GM12878 (cell line): ENCODE data around the gene MAK. TPM values are rescaled to one million over a fixed set of nuclear protein-coding genes. Genes with fewer than 3 reads are reported as not detected.

Experiments
- ATAC-seq: fragments of 200-7000 bp; cut with Tn5 transposase; 3 replicates; pipeline ENCODE4 v1.9.1; 2020; ENCODE audit warnings: mild to moderate bottlenecking, moderate library complexity
- BruUV-seq: library from RNA; stranded (reverse); fragments of 400-500 nt; replicated peaks from 2 replicates; lab custom pipeline; 2021; lab: Mats Ljungman, UMichigan
- CTCF ChIA-PET: fragments of 300-600 bp; sonication (Branson Sonifier 250); formaldehyde crosslinking; extraction: SDS; loops from one replicate; lab custom pipeline; 2021; ENCODE audit warnings: inconsistent platforms; lab: Yijun Ruan, JAX
- POLR2A ChIA-PET: fragments of 350-600 bp; formaldehyde crosslinking; extraction: SDS; loops from one replicate; lab custom pipeline; 2021; ENCODE audit warnings: inconsistent platforms; lab: Charles Lee
- RAD21 ChIA-PET: fragments of 300-600 bp; sonication (Branson Sonifier 250); formaldehyde crosslinking; loops from one replicate; lab custom pipeline; 2023; ENCODE audit warnings: antibody characterized with exemption; ENCODE audit not compliant: unreplicated experiment; lab: Charles Lee
- SMC1A ChIA-PET: fragments of 300-600 bp; sonication (Branson Sonifier 250); formaldehyde crosslinking; loops from one replicate; lab custom pipeline; 2023; ENCODE audit not compliant: unreplicated experiment, uncharacterized antibody; lab: Charles Lee
- DNase-seq: peaks from one replicate; pipeline ENCODE4 v3.0.0-alpha.2; 2011; ENCODE audit warnings: low read depth, low spot score
- FAIRE-seq: peaks from 3 replicates; lab custom pipeline; 2011; peaks lifted over from hg19 to GRCh38; lab: Jason Lieb, UNC
- H2AFZ ChIP-seq: 2 replicates; pipeline ENCODE4 v1.6.0; 2011; ENCODE audit warnings: low read depth, low read length, control low read depth; ENCODE audit not compliant: control insufficient read depth
- H3K27ac ChIP-seq: 2 replicates; pipeline ENCODE4 v1.5.1; 2011; ENCODE audit warnings: control low read depth; ENCODE audit not compliant: control insufficient read depth, insufficient read depth
- H3K27me3 ChIP-seq, 2 experiments: replicated peaks in 1 of 2; 2 replicates each; pipeline versions ENCODE4 v1.6.0 to v1.6.1; 2011; ENCODE audit warnings: low read length in 1 of 2; ENCODE audit not compliant: control insufficient read depth in 2 of 2, insufficient read depth in 2 of 2
- H3K36me3 ChIP-seq, 2 experiments: 2 replicates each; pipeline ENCODE4 v1.5.1; 2011; ENCODE audit warnings: low read length in 1 of 2; ENCODE audit not compliant: control insufficient read depth in 2 of 2, insufficient read depth in 2 of 2
- H3K4me1 ChIP-seq: 2 replicates; pipeline ENCODE4 v1.6.1; 2011; ENCODE audit warnings: mild to moderate bottlenecking, low read length, moderate library complexity, mixed read lengths; ENCODE audit not compliant: control insufficient read depth, insufficient read depth
- H3K4me2 ChIP-seq: 2 replicates; pipeline ENCODE4 v1.6.0; 2011; ENCODE audit warnings: control low read depth; ENCODE audit not compliant: control insufficient read depth, insufficient read depth
- H3K4me3 ChIP-seq: fragments of 200-600 bp; sonication (generic); 2 replicates; pipeline ENCODE4 v1.5.1; 2016
- H3K79me2 ChIP-seq: 2 replicates; pipeline ENCODE4 v1.6.0; 2011; ENCODE audit warnings: low read length; ENCODE audit not compliant: control insufficient read depth, insufficient read depth
- H3K9ac ChIP-seq: 2 replicates; pipeline ENCODE4 v1.8.0; 2011; ENCODE audit warnings: low read length, control low read depth, mixed read lengths; ENCODE audit not compliant: control insufficient read depth, insufficient read depth
- H3K9me3 ChIP-seq: replicated peaks from 3 replicates; pipeline ENCODE4 v1.5.1; 2011; ENCODE audit warnings: mild to moderate bottlenecking, low read length; ENCODE audit not compliant: control insufficient read depth, insufficient read depth
- H4K20me1 ChIP-seq: 2 replicates; pipeline ENCODE4 v1.6.0; 2011; ENCODE audit not compliant: control insufficient read depth, insufficient read depth
- BRCA1 ChIP-seq: IDR thresholded peaks from 2 replicates; pipeline ENCODE4 v1.6.1; 2011; ENCODE audit warnings: low read depth, low read length, improper control_type of control experiment
- E2F4 ChIP-seq: IDR thresholded peaks from 2 replicates; pipeline ENCODE4 v1.6.1; 2012; ENCODE audit warnings: low read depth, low read length, improper control_type of control experiment
- IKZF1 ChIP-seq: fragments of 450-650 bp; conservative IDR thresholded peaks from 2 replicates; pipeline ENCODE4 v1.6.1; 2017; ENCODE audit warnings: antibody characterized with exemption, mild to moderate bottlenecking
- NFYB ChIP-seq: IDR thresholded peaks from 2 replicates; pipeline ENCODE4 v1.6.1; 2011; ENCODE audit warnings: low read depth, mild to moderate bottlenecking, low read length, improper control_type of control experiment, moderate library complexity; ENCODE audit not compliant: insufficient read depth
- NKRF ChIP-seq: fragments of 450-650 bp; conservative IDR thresholded peaks from 2 replicates; pipeline ENCODE4 v1.6.1; 2017; ENCODE audit warnings: mild to moderate bottlenecking, moderate library complexity
- PAX8 ChIP-seq: fragments of 450-650 bp; IDR thresholded peaks from 2 replicates; pipeline ENCODE4 v1.6.1; 2017; ENCODE audit warnings: mild to moderate bottlenecking, moderate library complexity
- SUZ12 ChIP-seq: fragments of 200-600 bp; sonication (generic); IDR thresholded peaks from one replicate; pipeline ENCODE4 v1.6.1; 2018; ENCODE audit warnings: antibody characterized with exemption, mild to moderate bottlenecking; ENCODE audit not compliant: unreplicated experiment
- TCF3 ChIP-seq: IDR thresholded peaks from 2 replicates; pipeline ENCODE4 v1.6.1; 2012; ENCODE audit warnings: low read depth, mild to moderate bottlenecking, low read length, borderline replicate concordance; ENCODE audit not compliant: insufficient read depth
- WGBS: methylation state at CpG from one replicate; pipeline ENCODE4 v1.1.6; 2016; ENCODE audit warnings: low lambda C conversion rate; ENCODE audit not compliant: insufficient replicate concordance, insufficient coverage; ENCODE audit errors: missing lambda C conversion rate; 5-methylcytosine and 5-hydroxymethylcytosine counted together
- in situ Hi-C: fragments of 300-500 bp; cut with MboI; formaldehyde crosslinking; loops from 9 replicates; pipeline ENCODE4 v1.14.3; 2018; ENCODE audit warnings: mixed read lengths
- intact Hi-C: fragments of 100-400 bp; cut with micrococcal nuclease; formaldehyde crosslinking; loops from one replicate; pipeline ENCODE4 v1.14.2; 2022; ENCODE audit not compliant: unreplicated experiment
- polyA plus RNA-seq, 11 experiments: library from polyadenylated mRNA; depleted of rRNA in 4 of 11; unstranded in 6 of 11; stranded (reverse) in 5 of 11; fragments of >200 nt; fragmentation: Nextera tagmentation in 4 of 11; fragmentation: Illumina TruSeq in 1 of 11; extraction: Ambion mirVana in 4 of 11; extraction: Trizol in 1 of 11; gene quantifications; 1 replicate in 1 of 11; 2 replicates in 10 of 11; pipeline versions ENCODE4 v1.2.1 to v1.2.3, GENCODE V29; 2011 to 2016; ENCODE audit warnings: inconsistent platforms in 2 of 11, missing spikeins in 2 of 11, low read depth in 1 of 11
- total RNA-seq, 4 experiments: library from RNA; depleted of rRNA in 3 of 4; stranded (reverse); fragments of >200 nt in 3 of 4; fragmentation: Illumina TruSeq in 1 of 4; extraction: Trizol in 1 of 4; gene quantifications; 2 replicates each; pipeline versions ENCODE4 v1.2.1 to v1.2.3, GENCODE V29; 2013 to 2021

The MAK gene
- total and polyA plus RNA-seq, 10 of the 15 experiments (the other 5 are each of a cell fraction or from before 2014, with no cell fraction given), result 0.01 to 0.90 (median 0.13) TPM; not detected in 1

- ChIA-PET RAD21 (no interaction called here), CTCF (no interaction called here), SMC1A (no interaction called here), POLR2A (no interaction called here)
- Histone ChIP-seq H3K9me3 (no peaks in the 10 kb centered on the region), H4K20me1 (no peaks in the 10 kb centered on the region), H3K4me2 (no peak overlapping the region), H3K27ac (no peak overlapping the region), H3K4me1 (no peaks in the 10 kb centered on the region), H3K79me2 (no peaks in the 10 kb centered on the region), H3K36me3 (no peaks in the 10 kb centered on the region), H3K4me3 (no peak overlapping the region), H3K9ac (no peak overlapping the region), H3K27me3 (no peaks in the 10 kb centered on the region), H2AFZ (no peak overlapping the region)
- WGBS, result 69% methylated on average over 6 of the region's 6 CpGs
- FAIRE-seq (no peak), ATAC-seq (no peak), DNase-seq (no peak)
- in situ Hi-C loops, result no loop called here
- intact Hi-C loops, result no loop called here
- no TSS peak for BruUV-seq
- TF ChIP-seq SUZ12 (no peak), NFYB (peak; percentile 75), PAX8 (no peak), TCF3 (no peak), E2F4 (no peak), BRCA1 (no peak), IKZF1 (no peak), NKRF (no peak)
These were observed 13.5 kb downstream of the MAK start for GRCh38 chr6:10824819-10825218.
